ENCODE results near the gene C2CD4A. TPM values are rescaled to one million over a fixed set of nuclear protein-coding genes. Genes with fewer than 3 reads are reported as not detected.

C2CD4A gene
- total RNA-seq, 1 experiment from 2014 or later: not detected

GRCh38 chr15:62067448-62068044 is 769 bp downstream of the C2CD4A start:
- no peaks in the 10 kb centered on the region for H3K79me2 ChIP-seq (ENCODE audit: low read length)
- H3K36me3 ChIP-seq (ENCODE audit: insufficient read depth, low read length): no peaks in the 10 kb centered on the region
- no peak overlapping the region for H3K9ac ChIP-seq (ENCODE audit: low read length)
- no peak overlapping the region for H3K27ac ChIP-seq (ENCODE audit: low read length)
- H3K9me2 ChIP-seq (replicated peaks; ENCODE audit: insufficient read depth, low read length): no peaks in the 10 kb centered on the region
- H3K4me3 ChIP-seq (ENCODE audit: low read length): peak overlapping the region; percentile 69; the same call in 1 of the 2 replicates
- peaks cover 14% of the 10 kb centered on the region for H3K4me1 ChIP-seq (ENCODE audit: low read length)
- no peaks in the 10 kb centered on the region for H3K27me3 ChIP-seq (ENCODE audit: low read length)
- H4K20me1 ChIP-seq (ENCODE audit: insufficient read depth, low read depth, low read length): no peaks in the 10 kb centered on the region
- no peaks in the 10 kb centered on the region for H3K9me3 ChIP-seq (ENCODE audit: low read length)
- H2AFZ ChIP-seq (ENCODE audit: low read length): no peak overlapping the region
- H3K4me2 ChIP-seq (ENCODE audit: low read depth, low read length, poor library complexity, severe bottlenecking): peak overlapping the region; percentile 80
- no peak for DNase-seq

GRCh38 chr15:62068071-62068809 is 1.5 kb downstream of the C2CD4A start:
- H3K4me3 ChIP-seq (ENCODE audit: low read length): no peak overlapping the region
- DNase-seq: no peak

GRCh38 chr15:62068810-62069167 is 2.0 kb downstream of the C2CD4A start:
- DNase-seq: no peak
- H3K4me1 ChIP-seq (ENCODE audit: low read length): peaks cover 14% of the 10 kb centered on the region
- no peaks in the 10 kb centered on the region for H3K9me3 ChIP-seq (ENCODE audit: low read length)
- no peaks in the 10 kb centered on the region for H3K36me3 ChIP-seq (ENCODE audit: insufficient read depth, low read length)
- no peak overlapping the region for H3K9ac ChIP-seq (ENCODE audit: low read length)
- H3K4me3 ChIP-seq (ENCODE audit: low read length): no peak overlapping the region
- no peaks in the 10 kb centered on the region for H3K79me2 ChIP-seq (ENCODE audit: low read length)
- no peak overlapping the region for H3K4me2 ChIP-seq (ENCODE audit: low read depth, low read length, poor library complexity, severe bottlenecking)
- no peak overlapping the region for H3K27ac ChIP-seq (ENCODE audit: low read length)
- H4K20me1 ChIP-seq (ENCODE audit: insufficient read depth, low read depth, low read length): no peaks in the 10 kb centered on the region
- no peaks in the 10 kb centered on the region for H3K9me2 ChIP-seq (replicated peaks; ENCODE audit: insufficient read depth, low read length)
- H2AFZ ChIP-seq (ENCODE audit: low read length): no peak overlapping the region
- H3K27me3 ChIP-seq (ENCODE audit: low read length): no peaks in the 10 kb centered on the region

More at GRCh38 chr15:62068071-62068809, 1.5 kb downstream of the C2CD4A start:
- Histone ChIP-seq H2AFZ (ENCODE audit: low read length) (no peak overlapping the region), H3K4me1 (ENCODE audit: low read length) (peaks cover 14% of the 10 kb centered on the region), H3K4me2 (ENCODE audit: low read depth, low read length, poor library complexity, severe bottlenecking) (no peak overlapping the region), H3K27me3 (ENCODE audit: low read length) (no peaks in the 10 kb centered on the region), H3K79me2 (ENCODE audit: low read length) (no peaks in the 10 kb centered on the region), H4K20me1 (ENCODE audit: insufficient read depth, low read depth, low read length) (no peaks in the 10 kb centered on the region), H3K27ac (ENCODE audit: low read length) (no peak overlapping the region), H3K9ac (ENCODE audit: low read length) (no peak overlapping the region), H3K9me3 (ENCODE audit: low read length) (no peaks in the 10 kb centered on the region), H3K36me3 (ENCODE audit: insufficient read depth, low read length) (no peaks in the 10 kb centered on the region), H3K9me2 (replicated peaks; ENCODE audit: insufficient read depth, low read length) (no peaks in the 10 kb centered on the region)

GRCh38 chr15:62069551-62069950 is 2.8 kb downstream of the C2CD4A start:
- H3K9ac ChIP-seq (ENCODE audit: low read length): no peak overlapping the region
- no peak overlapping the region for H3K27ac ChIP-seq (ENCODE audit: low read length)
- H2AFZ ChIP-seq (ENCODE audit: low read length): no peak overlapping the region
- H3K27me3 ChIP-seq (ENCODE audit: low read length): no peaks in the 10 kb centered on the region
- H3K79me2 ChIP-seq (ENCODE audit: low read length): no peaks in the 10 kb centered on the region
- H3K9me2 ChIP-seq (replicated peaks; ENCODE audit: insufficient read depth, low read length): no peaks in the 10 kb centered on the region
- peaks cover 14% of the 10 kb centered on the region for H3K4me1 ChIP-seq (ENCODE audit: low read length)
- no peaks in the 10 kb centered on the region for H3K36me3 ChIP-seq (ENCODE audit: insufficient read depth, low read length)
- DNase-seq: no peak
- no peaks in the 10 kb centered on the region for H3K9me3 ChIP-seq (ENCODE audit: low read length)
- no peaks in the 10 kb centered on the region for H4K20me1 ChIP-seq (ENCODE audit: insufficient read depth, low read depth, low read length)
- H3K4me3 ChIP-seq (ENCODE audit: low read length): no peak overlapping the region
- H3K4me2 ChIP-seq (ENCODE audit: low read depth, low read length, poor library complexity, severe bottlenecking): no peak overlapping the region

GRCh38 chr15:62071711-62072308 is 5.0 kb downstream of the C2CD4A start:
- DNase-seq: peak; percentile 73

GRCh38 chr15:62075595-62076277 is 9.0 kb downstream of the C2CD4A start:
- no peaks in the 10 kb centered on the region for H3K36me3 ChIP-seq (ENCODE audit: insufficient read depth, low read length)
- H3K27ac ChIP-seq (ENCODE audit: low read length): no peak overlapping the region
- H3K9ac ChIP-seq (ENCODE audit: low read length): no peak overlapping the region
- no peak overlapping the region for H2AFZ ChIP-seq (ENCODE audit: low read length)
- no peak for DNase-seq
- H3K4me3 ChIP-seq (ENCODE audit: low read length): no peak overlapping the region
- H3K9me3 ChIP-seq (ENCODE audit: low read length): no peaks in the 10 kb centered on the region
- H3K4me1 ChIP-seq (ENCODE audit: low read length): no peaks in the 10 kb centered on the region
- no peaks in the 10 kb centered on the region for H3K9me2 ChIP-seq (replicated peaks; ENCODE audit: insufficient read depth, low read length)
- no peak overlapping the region for H3K4me2 ChIP-seq (ENCODE audit: low read depth, low read length, poor library complexity, severe bottlenecking)
- no peaks in the 10 kb centered on the region for H3K79me2 ChIP-seq (ENCODE audit: low read length)
- H4K20me1 ChIP-seq (ENCODE audit: insufficient read depth, low read depth, low read length): no peaks in the 10 kb centered on the region
- H3K27me3 ChIP-seq (ENCODE audit: low read length): no peaks in the 10 kb centered on the region

More at GRCh38 chr15:62071711-62072308, 5.0 kb downstream of the C2CD4A start:
- no peak overlapping the region for H3K27ac ChIP-seq (ENCODE audit: low read length)
- H3K9me3 ChIP-seq (ENCODE audit: low read length): no peaks in the 10 kb centered on the region
- no peak overlapping the region for H3K9ac ChIP-seq (ENCODE audit: low read length)
- no peaks in the 10 kb centered on the region for H3K79me2 ChIP-seq (ENCODE audit: low read length)
- no peaks in the 10 kb centered on the region for H3K27me3 ChIP-seq (ENCODE audit: low read length)
- no peaks in the 10 kb centered on the region for H3K36me3 ChIP-seq (ENCODE audit: insufficient read depth, low read length)
- no peak overlapping the region for H3K4me2 ChIP-seq (ENCODE audit: low read depth, low read length, poor library complexity, severe bottlenecking)
- no peak overlapping the region for H3K4me3 ChIP-seq (ENCODE audit: low read length)
- H4K20me1 ChIP-seq (ENCODE audit: insufficient read depth, low read depth, low read length): no peaks in the 10 kb centered on the region
- no peaks in the 10 kb centered on the region for H3K9me2 ChIP-seq (replicated peaks; ENCODE audit: insufficient read depth, low read length)
- H3K4me1 ChIP-seq (ENCODE audit: low read length): peaks cover 5% of the 10 kb centered on the region
- no peak overlapping the region for H2AFZ ChIP-seq (ENCODE audit: low read length)

GRCh38 chr15:62079594-62079993 is 12.8 kb downstream of the C2CD4A start:
- Histone ChIP-seq H3K9me3 (ENCODE audit: low read length) (no peaks in the 10 kb centered on the region), H4K20me1 (ENCODE audit: insufficient read depth, low read depth, low read length) (no peaks in the 10 kb centered on the region), H3K27ac (ENCODE audit: low read length) (no peak overlapping the region), H3K79me2 (ENCODE audit: low read length) (no peaks in the 10 kb centered on the region), H3K9ac (ENCODE audit: low read length) (no peak overlapping the region), H3K36me3 (ENCODE audit: insufficient read depth, low read length) (no peaks in the 10 kb centered on the region), H2AFZ (ENCODE audit: low read length) (peak overlapping the region; percentile 61; the same call in 1 of the 2 replicates), H3K4me3 (ENCODE audit: low read length) (no peak overlapping the region), H3K4me1 (ENCODE audit: low read length) (no peaks in the 10 kb centered on the region), H3K9me2 (replicated peaks; ENCODE audit: insufficient read depth, low read length) (no peaks in the 10 kb centered on the region), H3K4me2 (ENCODE audit: low read depth, low read length, poor library complexity, severe bottlenecking) (no peak overlapping the region), H3K27me3 (ENCODE audit: low read length) (no peaks in the 10 kb centered on the region)
- DNase-seq: peak; percentile 45

All from Karpas-422 (cell line).